Mesenchymal stem cell (in vitro differentiated cells and primary cell): Measurements from ENCODE around the gene CYP2U1.
A peak's percentile ranks its signal among the peaks of the same experiment; 100 is the strongest.

ENCODE experiments used
- DNase-seq: peaks from one replicate; pipeline ENCODE4 v3.0.0-alpha.2; 2013
- H2AFZ ChIP-seq: one replicate; pipeline ENCODE4 v1.6.1; 2013; ENCODE audit warnings: low read depth, mild to moderate bottlenecking, control low read depth, inconsistent platforms, low read length, moderate library complexity
- H2AK5ac ChIP-seq: 2 replicates; pipeline ENCODE4 v1.6.1; 2013; ENCODE audit warnings: low read length, moderate library complexity, mild to moderate bottlenecking, inconsistent platforms; ENCODE audit not compliant: severe bottlenecking
- H2BK120ac ChIP-seq: one replicate; pipeline ENCODE4 v1.6.1; 2013; ENCODE audit warnings: low read depth, mild to moderate bottlenecking, inconsistent platforms, low read length, moderate library complexity
- H2BK12ac ChIP-seq, 2 experiments: one replicate each; pipeline ENCODE4 v1.6.1; 2013; ENCODE audit warnings: inconsistent platforms in 2 of 2, low read length in 2 of 2, mild to moderate bottlenecking in 2 of 2, moderate library complexity in 2 of 2, control low read depth in 1 of 2
- H2BK15ac ChIP-seq: one replicate; pipeline ENCODE4 v1.6.1; 2013; ENCODE audit warnings: mild to moderate bottlenecking, low read depth, inconsistent platforms; ENCODE audit not compliant: poor library complexity, severe bottlenecking
- H2BK5ac ChIP-seq: 2 replicates; pipeline ENCODE4 v1.6.1; 2013; ENCODE audit warnings: low read depth, mild to moderate bottlenecking, low read length, control low read depth, inconsistent platforms; ENCODE audit not compliant: poor library complexity, severe bottlenecking
- H3K14ac ChIP-seq, 2 experiments: one replicate each; pipeline ENCODE4 v1.6.1; 2013; ENCODE audit warnings: inconsistent platforms in 2 of 2, low read length in 2 of 2, control low read depth in 1 of 2, mild to moderate bottlenecking in 1 of 2, moderate library complexity in 1 of 2
- H3K18ac ChIP-seq, 2 experiments: one replicate each; pipeline ENCODE4 v1.6.1; 2013; ENCODE audit warnings: inconsistent platforms in 2 of 2, low read length in 2 of 2, control low read depth in 1 of 2, low read depth in 1 of 2, mild to moderate bottlenecking in 1 of 2
- H3K23ac ChIP-seq, 2 experiments: one replicate each; pipeline ENCODE4 v1.6.1; 2013; ENCODE audit warnings: inconsistent platforms in 2 of 2, low read length in 2 of 2, mild to moderate bottlenecking in 2 of 2, moderate library complexity in 2 of 2, control low read depth in 1 of 2
- H3K27ac ChIP-seq: 2 replicates; pipeline ENCODE4 v1.5.1; 2013; ENCODE audit warnings: mild to moderate bottlenecking, moderate library complexity, low read length, control low read depth, inconsistent platforms; ENCODE audit not compliant: poor library complexity, severe bottlenecking
- H3K27me3 ChIP-seq, 2 experiments: 2 replicates each; pipeline versions ENCODE4 v1.6.1 to v1.7.0; 2013; ENCODE audit warnings: low read length in 2 of 2, mild to moderate bottlenecking in 2 of 2, moderate library complexity in 2 of 2, control low read depth in 1 of 2, inconsistent platforms in 1 of 2; ENCODE audit not compliant: control insufficient read depth in 1 of 2, insufficient read depth in 1 of 2
- H3K36me3 ChIP-seq, 2 experiments: 2 replicates each; pipeline versions ENCODE4 v1.6.1 to v1.7.0; 2013; ENCODE audit warnings: low read length in 2 of 2, control low read depth in 1 of 2, inconsistent platforms in 1 of 2, low read depth in 1 of 2, mild to moderate bottlenecking in 1 of 2; ENCODE audit not compliant: insufficient read depth in 2 of 2, control insufficient read depth in 1 of 2
- H3K4ac ChIP-seq, 2 experiments: one replicate each; pipeline ENCODE4 v1.6.1; 2013; ENCODE audit warnings: inconsistent platforms in 2 of 2, low read length in 2 of 2, mild to moderate bottlenecking in 2 of 2, moderate library complexity in 2 of 2, control low read depth in 1 of 2, low read depth in 1 of 2
- H3K4me1 ChIP-seq: 2 replicates; pipeline ENCODE4 v1.6.1; 2013; ENCODE audit warnings: low read depth, low read length, control low read depth; ENCODE audit not compliant: control insufficient read depth, insufficient read depth
- H3K4me2 ChIP-seq: 2 replicates; pipeline ENCODE4 v1.6.1; 2013; ENCODE audit warnings: low read length, mild to moderate bottlenecking, inconsistent platforms; ENCODE audit not compliant: poor library complexity, severe bottlenecking
- H3K4me3 ChIP-seq, 2 experiments: 2 replicates each; pipeline versions ENCODE4 v1.5.1 to v1.7.0; 2013; ENCODE audit warnings: low read length in 2 of 2, mild to moderate bottlenecking in 2 of 2, control low read depth in 1 of 2, low read depth in 1 of 2; ENCODE audit not compliant: insufficient read depth in 1 of 2
- H3K79me1 ChIP-seq: replicated peaks from 2 replicates; pipeline ENCODE4 v1.6.1; 2013; ENCODE audit warnings: mild to moderate bottlenecking, control low read depth, low read length, inconsistent platforms; ENCODE audit not compliant: poor library complexity, severe bottlenecking
- H3K9ac ChIP-seq: 2 replicates; pipeline ENCODE4 v1.7.0; 2013; ENCODE audit warnings: mild to moderate bottlenecking, low read length, moderate library complexity
- H3K9me3 ChIP-seq: 2 replicates; pipeline ENCODE4 v1.7.0; 2013; ENCODE audit warnings: mild to moderate bottlenecking, low read length; ENCODE audit not compliant: control insufficient read depth
- H4K8ac ChIP-seq: one replicate; pipeline ENCODE4 v1.6.1; 2013; ENCODE audit warnings: inconsistent platforms, mild to moderate bottlenecking, low read length, moderate library complexity
- H4K91ac ChIP-seq: one replicate; pipeline ENCODE4 v1.6.1; 2013; ENCODE audit warnings: mild to moderate bottlenecking, low read length, inconsistent platforms
- WGBS: methylation state at CpG from one replicate; pipeline ENCODE4 v1.1.7; 2013; ENCODE audit warnings: mixed read lengths; 5-methylcytosine and 5-hydroxymethylcytosine counted together

Gene CYP2U1

DNA sequence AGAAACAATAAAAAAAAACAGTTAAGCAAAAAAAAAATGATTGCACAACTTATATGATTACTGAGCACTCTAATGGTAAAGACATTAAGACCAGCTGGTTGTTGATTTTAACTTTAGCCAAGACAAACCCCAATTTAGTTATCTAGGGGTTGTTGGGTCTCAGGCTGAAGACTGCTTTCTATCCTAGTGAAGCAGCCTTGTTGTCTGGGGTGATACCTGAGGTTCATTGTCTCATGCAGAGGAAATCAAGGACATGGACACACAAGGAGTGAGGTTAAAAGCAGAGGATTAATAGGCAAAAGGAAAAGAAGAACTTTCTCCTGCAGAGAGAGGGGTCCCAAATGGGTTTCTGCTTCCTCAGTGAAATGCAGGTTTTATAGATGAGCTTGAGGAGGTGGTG lies 40.0 kb upstream of the CYP2U1 start:
- peaks cover 0 to 2% of the 10 kb centered on the region in 2 experiments for H3K36me3 ChIP-seq
- no peak overlapping the region for H2BK120ac ChIP-seq

DNA sequence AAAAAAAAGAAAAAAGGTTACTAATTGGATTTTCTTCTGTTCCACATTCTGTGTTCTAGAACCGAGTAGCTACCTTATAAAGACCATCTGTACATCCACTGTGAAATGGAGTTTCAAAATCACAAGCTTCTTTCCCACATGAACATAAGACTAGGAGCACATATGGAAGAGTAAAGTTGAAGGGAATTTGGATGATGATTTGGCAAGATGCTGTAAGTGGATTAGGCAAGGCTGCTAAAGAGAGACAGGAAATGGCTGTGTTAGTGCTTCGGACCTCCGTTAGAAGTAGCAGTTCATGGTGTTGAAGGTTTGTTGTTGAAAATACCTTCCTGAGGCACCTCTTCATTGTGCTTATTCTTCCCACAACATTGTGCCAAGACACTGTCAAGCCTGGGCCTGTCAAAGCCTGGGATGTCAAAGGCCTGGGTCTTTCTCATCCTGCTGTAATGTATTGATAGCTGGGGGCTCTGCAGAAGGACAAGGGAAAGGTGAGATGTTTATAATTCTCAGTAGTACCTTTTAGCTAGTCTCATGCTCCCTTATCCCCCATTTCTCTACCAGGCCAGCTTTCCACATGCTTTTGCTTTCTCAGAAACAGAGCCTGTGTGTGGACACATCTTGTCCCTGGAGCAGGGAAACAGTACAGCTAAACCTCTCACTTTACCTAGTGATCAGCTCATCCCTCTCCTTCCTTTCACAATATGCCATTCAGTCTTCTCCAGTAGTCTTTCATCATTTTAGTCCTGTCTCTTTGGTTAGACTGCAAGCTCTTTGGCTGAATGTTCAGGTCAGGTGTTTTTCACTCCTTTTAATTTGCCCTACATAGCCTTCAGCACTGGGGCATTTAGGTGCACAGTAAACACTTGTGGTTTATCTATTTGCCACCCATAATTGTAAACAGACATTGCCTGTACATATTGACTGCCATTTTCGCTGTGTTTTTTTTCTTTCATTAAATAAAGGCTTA lies 37.9 kb upstream of the CYP2U1 start:
- H3K9me3 ChIP-seq, result peaks cover 4% of the 10 kb centered on the region
- H2BK15ac ChIP-seq, result no peak overlapping the region
- H3K4ac ChIP-seq, result peak overlapping the region in 1 of 2 experiments; percentile 37
- H3K23ac ChIP-seq, result no peak overlapping the region
- no peaks in the 10 kb centered on the region for H3K36me3 ChIP-seq
- no peak overlapping the region for H3K4me3 ChIP-seq
- no peak overlapping the region for H2BK120ac ChIP-seq
- WGBS, result 67% methylated on average over 1 of the region's 4 CpGs
- peak overlapping the region in 1 of 2 experiments; percentile 63 for H2BK12ac ChIP-seq
- H3K4me2 ChIP-seq, result no peak overlapping the region
- H2AFZ ChIP-seq, result no peak overlapping the region
- no peak overlapping the region for H4K91ac ChIP-seq
- H3K27ac ChIP-seq, result no peak overlapping the region
- no peak overlapping the region for H2AK5ac ChIP-seq
- peak; percentile 23 for DNase-seq
- no peak overlapping the region for H4K8ac ChIP-seq
- no peak overlapping the region for H3K9ac ChIP-seq
- no peaks in the 10 kb centered on the region for H3K27me3 ChIP-seq
- peak overlapping the region in 1 of 2 experiments; percentile 11 for H3K18ac ChIP-seq
- no peak overlapping the region for H3K14ac ChIP-seq
- H2BK5ac ChIP-seq, result no peak overlapping the region
- H3K4me1 ChIP-seq, result peaks cover 3% of the 10 kb centered on the region
- peaks cover 16% of the 10 kb centered on the region for H3K79me1 ChIP-seq

More for the DNA sequence above, 40.0 kb upstream of the CYP2U1 start:
- H4K8ac ChIP-seq, result no peak overlapping the region
- no peaks in the 10 kb centered on the region for H3K27me3 ChIP-seq
- H3K4me2 ChIP-seq, result no peak overlapping the region
- H3K18ac ChIP-seq, result no peak overlapping the region
- no peak overlapping the region for H2AK5ac ChIP-seq
- H2BK15ac ChIP-seq, result no peak overlapping the region
- H2BK5ac ChIP-seq, result no peak overlapping the region
- no peak overlapping the region for H2BK12ac ChIP-seq
- no peak for DNase-seq
- peaks cover 14% of the 10 kb centered on the region for H3K79me1 ChIP-seq
- peaks cover 3% of the 10 kb centered on the region for H3K4me1 ChIP-seq
- H3K9ac ChIP-seq, result no peak overlapping the region
- no peak overlapping the region for H3K4ac ChIP-seq
- H4K91ac ChIP-seq, result no peak overlapping the region
- H2AFZ ChIP-seq, result no peak overlapping the region
- H3K4me3 ChIP-seq, result no peak overlapping the region
- H3K27ac ChIP-seq, result no peak overlapping the region
- H3K14ac ChIP-seq, result no peak overlapping the region
- H3K23ac ChIP-seq, result no peak overlapping the region
- H3K9me3 ChIP-seq, result peaks cover 14% of the 10 kb centered on the region

GRCh38 chr4:107894138-107894603 lies 37.2 kb upstream of the CYP2U1 start:
- H3K14ac ChIP-seq, result no peak overlapping the region
- no peak overlapping the region for H4K8ac ChIP-seq
- H3K4ac ChIP-seq, result peak overlapping the region in 1 of 2 experiments; percentile 10
- H3K79me1 ChIP-seq, result peaks cover 20% of the 10 kb centered on the region
- H4K91ac ChIP-seq, result no peak overlapping the region
- H3K9ac ChIP-seq, result no peak overlapping the region
- H2BK15ac ChIP-seq, result no peak overlapping the region
- no peak overlapping the region for H3K23ac ChIP-seq
- no peaks in the 10 kb centered on the region for H3K36me3 ChIP-seq
- H2BK12ac ChIP-seq, result no peak overlapping the region
- H2AK5ac ChIP-seq, result peak overlapping the region; percentile 17
- no peak overlapping the region for H3K4me3 ChIP-seq
- no peak overlapping the region for H2AFZ ChIP-seq
- no peak overlapping the region for H2BK5ac ChIP-seq
- no peak for DNase-seq
- H3K9me3 ChIP-seq, result no peaks in the 10 kb centered on the region
- no peak overlapping the region for H3K4me2 ChIP-seq
- no peak overlapping the region for H3K27ac ChIP-seq
- peak overlapping the region; percentile 0 for H2BK120ac ChIP-seq
- peaks cover 4% of the 10 kb centered on the region for H3K4me1 ChIP-seq
- no peaks in the 10 kb centered on the region for H3K27me3 ChIP-seq
- no peak overlapping the region for H3K18ac ChIP-seq
- 94% methylated on average over 5 of the region's 6 CpGs for WGBS

DNA sequence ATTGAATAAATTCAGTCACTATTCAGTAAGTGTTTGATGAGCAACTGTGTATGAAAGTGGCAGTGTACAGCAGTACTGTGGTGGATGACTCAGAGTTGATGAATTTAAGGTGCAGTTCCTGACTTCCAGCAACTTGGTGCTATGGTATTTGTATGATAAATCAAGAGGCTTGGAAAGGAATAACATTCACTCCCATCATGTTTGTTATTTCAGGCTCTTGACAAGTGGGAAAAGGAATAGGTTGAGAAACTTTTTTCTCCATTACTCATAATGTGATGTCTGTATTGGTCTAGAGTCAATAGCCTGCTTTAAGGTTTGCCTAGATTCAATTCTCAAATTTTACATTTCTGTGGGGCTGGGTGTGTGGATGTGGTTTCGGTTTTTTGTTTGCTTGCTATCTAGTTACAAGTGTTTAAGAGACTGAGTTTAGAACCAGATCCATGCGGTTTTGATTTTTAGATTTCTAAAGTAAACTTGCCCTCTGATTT lies 35.1 kb upstream of the CYP2U1 start:
- Histone ChIP-seq H3K14ac (no peak overlapping the region), H4K91ac (no peak overlapping the region), H3K27me3 (no peaks in the 10 kb centered on the region), H4K8ac (no peak overlapping the region), H3K27ac (peak overlapping the region; percentile 84), H3K4ac (no peak overlapping the region), H2BK5ac (peak overlapping the region; percentile 51), H3K4me3 (peak overlapping the region in 1 of 2 experiments; percentile 25), H2AFZ (no peak overlapping the region), H3K23ac (no peak overlapping the region), H2BK120ac (no peak overlapping the region), H3K36me3 (peaks cover 0 to 17% of the 10 kb centered on the region in 2 experiments), H2BK12ac (no peak overlapping the region), H3K9me3 (no peaks in the 10 kb centered on the region), H3K79me1 (peaks cover 22% of the 10 kb centered on the region), H3K4me1 (peaks cover 4% of the 10 kb centered on the region), H2AK5ac (no peak overlapping the region), H2BK15ac (no peak overlapping the region), H3K4me2 (peak overlapping the region; percentile 49), H3K9ac (peak overlapping the region; percentile 66), H3K18ac (no peak overlapping the region)
- WGBS, result 0% methylated on average over 1 of the region's 2 CpGs
- DNase-seq, result peak; percentile 83
